GM12891 (cell line): ENCODE measurements around the gene NUP50.

Experiments used
- POLR2A ChIP-seq: IDR thresholded peaks from 2 replicates; pipeline ENCODE4 v1.6.1; 2011; ENCODE audit warnings: low read depth, low read length, control low read depth
- POLR2AphosphoS5 ChIP-seq: IDR thresholded peaks from 2 replicates; pipeline ENCODE4 v1.6.1; 2011; ENCODE audit warnings: low read depth, low read length, control low read depth
- SPI1 ChIP-seq: IDR thresholded peaks from 2 replicates; pipeline ENCODE4 v1.6.1; 2011; ENCODE audit warnings: low read depth, low read length, control low read depth
- TAF1 ChIP-seq: IDR thresholded peaks from 2 replicates; pipeline ENCODE4 v1.6.1; 2011; ENCODE audit warnings: low read depth, low read length, control low read depth

GRCh38 chr22:45183974-45184373 is 20.2 kb downstream of the NUP50 start:
- TF ChIP-seq TAF1 (no peak), POLR2AphosphoS5 (no peak), POLR2A (no peak), SPI1 (no peak)
